ENCODE measurements around the gene MCTP2. TPM values are rescaled to one million over a fixed set of nuclear protein-coding genes. Genes with fewer than 3 reads are reported as not detected.

MCTP2 gene
- total RNA-seq, 1 donor from 2014 or later = 4.8 TPM

GRCh38 chr15:94294556-94294955, 63.2 kb downstream of the MCTP2 start:
- no peak for DNase-seq (ENCODE audit: extremely low spot score, unreplicated experiment)
- H3K4me1 Mint-ChIP-seq (ENCODE audit: unreplicated experiment) = no peaks in the 10 kb centered on the region
- H3K4me3 Mint-ChIP-seq = no peak overlapping the region
- H3K27me3 Mint-ChIP-seq = no peaks in the 10 kb centered on the region
- no peak overlapping the region for H3K27ac Mint-ChIP-seq
- no peaks in the 10 kb centered on the region for H3K36me3 Mint-ChIP-seq
- no peak for TF ChIP-seq CTCF (conservative IDR thresholded peaks at IDR 0.05)
- peaks cover 14% of the 10 kb centered on the region for H3K9me3 Mint-ChIP-seq

DNA sequence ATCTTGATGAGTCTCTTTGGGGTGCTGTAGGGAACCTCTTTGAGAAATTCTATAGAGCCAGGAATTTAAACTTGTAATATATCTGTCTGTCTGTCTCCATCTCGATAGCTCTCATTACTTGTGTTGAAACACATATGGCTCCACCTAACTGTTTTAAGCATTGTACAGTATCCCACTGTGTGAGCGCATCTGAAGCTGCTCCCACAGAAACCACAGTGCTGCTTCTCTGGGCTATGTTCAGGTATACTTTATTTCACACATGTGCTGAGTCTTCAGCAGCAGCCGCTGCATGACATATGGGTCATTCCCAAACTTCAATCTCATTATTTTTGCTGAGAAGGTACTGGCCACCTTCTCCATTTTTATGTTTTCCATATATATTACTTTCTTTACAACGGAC, 63.9 kb downstream of the MCTP2 start:
- H3K9me3 Mint-ChIP-seq = peaks cover 14% of the 10 kb centered on the region
- no peaks in the 10 kb centered on the region for H3K27me3 Mint-ChIP-seq
- no peaks in the 10 kb centered on the region for H3K36me3 Mint-ChIP-seq
- no peak for TF ChIP-seq CTCF (conservative IDR thresholded peaks at IDR 0.05)
- no peaks in the 10 kb centered on the region for H3K4me1 Mint-ChIP-seq (ENCODE audit: unreplicated experiment)
- no peak overlapping the region for H3K27ac Mint-ChIP-seq
- DNase-seq (ENCODE audit: extremely low spot score, unreplicated experiment) = no peak
- H3K4me3 Mint-ChIP-seq = no peak overlapping the region

DNA sequence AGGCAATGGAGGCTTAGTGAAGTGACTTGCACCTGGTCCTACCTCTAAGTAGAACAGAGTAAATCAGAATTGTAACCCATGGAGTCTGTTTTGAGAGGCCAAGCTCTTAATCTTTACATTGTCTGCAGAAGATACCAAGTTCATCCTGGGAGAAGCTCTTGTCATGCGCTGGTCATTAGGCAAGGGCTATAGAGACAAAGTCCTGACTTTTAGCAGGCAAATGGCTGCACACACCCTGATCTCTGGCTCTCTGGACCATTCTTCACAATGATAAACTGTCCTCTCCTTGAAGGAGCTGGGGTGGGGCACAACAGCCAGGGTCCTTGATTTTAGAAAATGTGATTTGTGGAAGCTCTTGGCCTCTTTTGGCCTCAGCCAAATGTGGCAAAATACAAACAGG, 65.4 kb downstream of the MCTP2 start:
- Mint-ChIP-seq H3K4me3 (no peak overlapping the region), H3K4me1 (ENCODE audit: unreplicated experiment) (no peaks in the 10 kb centered on the region), H3K9me3 (peaks cover 8% of the 10 kb centered on the region), H3K27ac (no peak overlapping the region), H3K27me3 (no peaks in the 10 kb centered on the region), H3K36me3 (peaks cover 4% of the 10 kb centered on the region)
- no peak for TF ChIP-seq CTCF (conservative IDR thresholded peaks at IDR 0.05)
- no peak for DNase-seq (ENCODE audit: extremely low spot score, unreplicated experiment)

GRCh38 chr15:94297558-94297957, 66.2 kb downstream of the MCTP2 start:
- no peak overlapping the region for H3K4me3 Mint-ChIP-seq
- H3K36me3 Mint-ChIP-seq = peaks cover 4% of the 10 kb centered on the region
- DNase-seq (ENCODE audit: extremely low spot score, unreplicated experiment) = no peak
- H3K4me1 Mint-ChIP-seq (ENCODE audit: unreplicated experiment) = no peaks in the 10 kb centered on the region
- TF ChIP-seq CTCF (conservative IDR thresholded peaks at IDR 0.05) = no peak
- no peaks in the 10 kb centered on the region for H3K27me3 Mint-ChIP-seq
- no peak overlapping the region for H3K27ac Mint-ChIP-seq
- H3K9me3 Mint-ChIP-seq = peaks cover 13% of the 10 kb centered on the region

DNA sequence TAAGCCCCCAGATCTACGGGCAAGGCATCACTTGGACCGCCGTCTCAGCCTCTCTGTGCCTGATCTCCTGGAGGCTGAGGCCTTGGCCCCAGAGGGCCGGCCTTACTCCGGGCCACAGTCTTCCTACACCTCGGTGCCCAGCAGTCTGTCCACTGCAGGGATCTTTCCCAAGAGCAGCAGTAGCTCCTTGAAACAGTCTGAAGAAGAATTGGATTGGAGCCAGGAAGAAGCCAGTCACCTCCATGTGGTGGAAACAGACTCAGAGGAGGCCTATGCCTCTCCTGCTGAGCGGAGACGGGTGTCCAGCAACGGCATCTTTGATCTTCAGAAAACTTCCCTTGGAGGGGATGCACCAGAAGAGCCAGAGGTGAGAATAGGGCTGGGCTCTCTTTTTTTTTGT, 67.0 kb downstream of the MCTP2 start:
- no peak for TF ChIP-seq CTCF (conservative IDR thresholded peaks at IDR 0.05)
- peaks cover 15% of the 10 kb centered on the region for H3K9me3 Mint-ChIP-seq
- no peaks in the 10 kb centered on the region for H3K27me3 Mint-ChIP-seq
- no peaks in the 10 kb centered on the region for H3K4me1 Mint-ChIP-seq (ENCODE audit: unreplicated experiment)
- H3K4me3 Mint-ChIP-seq = no peak overlapping the region
- no peak for DNase-seq (ENCODE audit: extremely low spot score, unreplicated experiment)
- peaks cover 5% of the 10 kb centered on the region for H3K36me3 Mint-ChIP-seq
- H3K27ac Mint-ChIP-seq = no peak overlapping the region

DNA sequence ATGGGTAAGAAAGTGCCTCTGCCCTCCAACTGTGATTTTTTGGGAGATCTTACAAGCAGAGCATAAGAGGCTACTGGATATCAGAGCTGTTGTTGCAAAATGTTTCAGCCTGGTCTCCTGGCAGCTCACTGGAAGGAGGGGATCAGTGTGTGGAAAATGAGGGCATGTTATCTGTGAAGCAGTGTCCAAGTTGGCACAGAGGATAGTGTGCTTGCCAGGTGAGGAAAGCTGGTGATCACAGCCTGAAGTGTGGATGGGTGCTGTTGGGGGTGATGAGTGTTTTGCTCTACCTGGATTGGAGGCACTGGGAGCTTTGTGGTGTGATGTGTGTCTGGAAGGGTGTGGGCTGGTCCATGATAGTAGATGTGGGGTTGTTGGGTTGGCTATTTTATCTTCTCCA, 69.3 kb downstream of the MCTP2 start:
- no peaks in the 10 kb centered on the region for H3K27me3 Mint-ChIP-seq
- H3K36me3 Mint-ChIP-seq = peaks cover 10% of the 10 kb centered on the region
- DNase-seq (ENCODE audit: extremely low spot score, unreplicated experiment) = no peak
- H3K27ac Mint-ChIP-seq = no peak overlapping the region
- TF ChIP-seq CTCF (conservative IDR thresholded peaks at IDR 0.05) = no peak
- H3K4me3 Mint-ChIP-seq = no peak overlapping the region
- peaks cover 7% of the 10 kb centered on the region for H3K9me3 Mint-ChIP-seq
- no peaks in the 10 kb centered on the region for H3K4me1 Mint-ChIP-seq (ENCODE audit: unreplicated experiment)
